KOPT-K1 (cell line): Measurements from ENCODE around the gene MEF2A.

Experiments used
- H3K27ac ChIP-seq: fragments of 200-600 bp; sonication (generic); 2 replicates; pipeline ENCODE4 v1.5.1; 2016; ENCODE audit warnings: antibody characterized with exemption, mild to moderate bottlenecking, low read depth, low read length; ENCODE audit not compliant: poor library complexity, severe bottlenecking
- H3K36me3 ChIP-seq: fragments of 200-600 bp; sonication (generic); 2 replicates; pipeline ENCODE4 v1.5.1; 2017; ENCODE audit warnings: antibody characterized with exemption, mild to moderate bottlenecking, low read length, moderate library complexity; ENCODE audit not compliant: insufficient read depth
- H3K9me3 ChIP-seq: fragments of 200-600 bp; sonication (generic); 2 replicates; pipeline ENCODE4 v1.5.1; 2017; ENCODE audit warnings: antibody characterized with exemption, low read length, mild to moderate bottlenecking; ENCODE audit not compliant: insufficient read depth, poor library complexity, severe bottlenecking

The MEF2A gene

GRCh38 chr15:99707473-99708270 is 141.9 kb downstream of the MEF2A start:
- no peaks in the 10 kb centered on the region for H3K9me3 ChIP-seq
- peak overlapping the region; percentile 61 for H3K27ac ChIP-seq
- H3K36me3 ChIP-seq = peaks cover 38% of the 10 kb centered on the region

- no peaks in the 10 kb centered on the region for H3K9me3 ChIP-seq
- H3K36me3 ChIP-seq = peaks cover 44% of the 10 kb centered on the region
- no peak overlapping the region for H3K27ac ChIP-seq
These were observed 142.8 kb downstream of the MEF2A start for GRCh38 chr15:99708563-99708962.

GRCh38 chr15:99709243-99709986 is 143.6 kb downstream of the MEF2A start:
- Histone ChIP-seq H3K36me3 (peaks cover 52% of the 10 kb centered on the region), H3K27ac (no peak overlapping the region), H3K9me3 (no peaks in the 10 kb centered on the region)

DNA sequence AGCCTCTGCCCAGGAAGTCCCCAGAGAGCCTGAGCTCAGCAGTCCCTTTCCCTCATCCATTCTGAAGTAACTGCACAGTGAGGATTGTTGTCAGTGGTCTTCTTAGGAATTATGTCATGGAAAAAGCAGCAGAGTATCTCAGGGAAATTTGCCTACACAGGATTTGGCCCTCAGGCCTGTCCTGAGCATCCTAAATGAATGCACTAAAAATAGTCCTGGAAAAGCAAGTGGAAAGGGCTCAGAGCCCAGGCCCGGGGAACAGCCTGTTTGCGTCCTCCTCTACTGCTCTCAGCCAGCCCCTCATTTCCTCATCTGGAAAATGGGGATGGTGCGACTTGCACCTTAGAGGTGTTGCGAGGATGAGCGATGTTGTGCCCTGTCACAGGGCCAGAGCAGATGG is 145.8 kb downstream of the MEF2A start:
- Histone ChIP-seq H3K9me3 (no peaks in the 10 kb centered on the region), H3K27ac (no peak overlapping the region), H3K36me3 (peaks cover 72% of the 10 kb centered on the region)

- H3K9me3 ChIP-seq = no peaks in the 10 kb centered on the region
- peaks cover 79% of the 10 kb centered on the region for H3K36me3 ChIP-seq
- no peak overlapping the region for H3K27ac ChIP-seq
These were observed 146.6 kb downstream of the MEF2A start for GRCh38 chr15:99712415-99712814.

DNA sequence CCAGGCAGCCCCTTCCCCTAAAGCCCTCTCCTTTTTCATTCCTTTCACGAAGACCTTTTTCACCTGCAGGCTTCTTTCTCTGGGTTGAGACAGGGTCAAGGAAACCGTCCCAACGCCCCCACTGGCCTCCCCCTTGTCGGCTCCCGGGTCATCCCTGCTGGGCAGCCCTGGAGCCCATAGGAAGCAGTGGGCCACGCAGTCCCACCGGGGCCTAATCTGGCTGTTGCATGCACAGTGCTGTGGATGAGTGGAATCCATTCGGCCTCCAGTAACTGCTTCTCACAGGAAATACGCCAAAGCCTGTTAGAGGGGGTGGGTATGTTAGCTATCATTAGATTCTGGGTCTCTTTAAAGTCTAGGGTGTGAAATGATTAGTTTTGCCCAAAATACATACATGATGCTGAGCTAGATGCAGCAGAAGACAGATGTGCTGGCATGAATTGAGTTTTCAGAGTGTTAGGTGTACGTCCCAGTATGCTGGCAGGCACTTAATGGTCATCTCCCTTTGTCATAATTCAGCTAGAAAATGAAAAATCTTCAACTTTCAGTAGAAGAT is 150.8 kb downstream of the MEF2A start:
- Histone ChIP-seq H3K9me3 (no peaks in the 10 kb centered on the region), H3K36me3 (peaks cover 52% of the 10 kb centered on the region), H3K27ac (no peak overlapping the region)

DNA sequence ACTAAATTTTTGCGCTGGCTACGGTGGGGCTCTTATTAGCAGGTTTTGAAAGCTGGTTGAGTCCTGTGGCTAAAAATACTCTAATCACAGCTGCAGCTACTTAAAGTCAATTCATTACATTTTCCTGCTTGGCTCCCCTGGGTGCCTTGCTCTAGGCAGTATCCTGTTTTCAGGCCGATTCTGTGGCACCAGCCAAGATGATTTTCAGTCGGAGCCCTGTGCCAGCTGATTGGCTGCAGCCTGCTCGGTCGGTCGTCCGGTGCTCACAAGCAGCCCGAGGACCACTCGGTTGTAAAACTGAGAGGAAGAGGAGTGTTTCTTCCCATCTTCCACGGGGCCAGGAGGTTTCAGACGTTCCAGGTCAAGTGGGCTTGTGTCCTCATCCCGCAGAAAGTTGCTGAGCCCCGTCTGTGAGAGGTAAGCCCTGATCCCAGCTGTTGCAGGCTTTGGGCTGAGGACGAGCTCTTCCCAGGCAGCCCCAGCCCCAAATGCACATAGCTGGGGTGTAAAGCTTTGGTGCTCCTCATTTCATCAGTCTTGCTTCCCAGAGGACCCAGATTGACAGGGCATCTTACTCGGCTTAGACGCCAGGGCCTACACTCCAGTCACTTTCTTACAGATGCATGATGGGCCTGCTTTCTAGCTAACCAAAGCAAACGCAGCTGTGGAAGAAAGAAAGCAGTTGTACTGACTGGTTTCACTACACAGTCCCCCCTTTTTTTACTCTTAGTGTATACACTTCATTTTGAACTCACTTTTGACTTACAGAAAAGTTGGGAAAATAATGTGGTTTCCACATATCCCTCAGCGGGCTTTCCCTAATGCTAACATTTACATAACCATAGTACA is 151.6 kb downstream of the MEF2A start:
- Histone ChIP-seq H3K9me3 (no peaks in the 10 kb centered on the region), H3K27ac (no peak overlapping the region), H3K36me3 (peaks cover 44% of the 10 kb centered on the region)

DNA sequence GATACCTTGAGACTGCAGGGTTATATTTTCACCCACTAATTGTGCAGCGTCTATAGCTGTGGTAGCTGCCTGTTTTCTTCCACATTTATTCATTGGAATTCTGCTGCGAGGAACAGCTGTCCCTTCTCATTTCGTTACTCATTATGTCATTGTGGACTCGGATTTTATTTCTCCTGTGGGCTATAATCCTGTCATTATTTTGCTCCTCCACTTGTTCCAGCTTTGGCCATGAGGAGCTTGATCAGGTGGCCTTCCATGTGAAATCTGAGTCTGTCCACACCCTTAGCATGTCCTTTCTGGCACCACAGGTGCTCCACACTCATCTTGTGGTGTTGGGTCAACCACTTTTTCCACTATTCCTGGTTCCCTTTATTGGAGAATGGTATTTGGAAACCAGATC is 152.6 kb downstream of the MEF2A start:
- Histone ChIP-seq H3K36me3 (peaks cover 35% of the 10 kb centered on the region), H3K27ac (no peak overlapping the region), H3K9me3 (no peaks in the 10 kb centered on the region)

DNA sequence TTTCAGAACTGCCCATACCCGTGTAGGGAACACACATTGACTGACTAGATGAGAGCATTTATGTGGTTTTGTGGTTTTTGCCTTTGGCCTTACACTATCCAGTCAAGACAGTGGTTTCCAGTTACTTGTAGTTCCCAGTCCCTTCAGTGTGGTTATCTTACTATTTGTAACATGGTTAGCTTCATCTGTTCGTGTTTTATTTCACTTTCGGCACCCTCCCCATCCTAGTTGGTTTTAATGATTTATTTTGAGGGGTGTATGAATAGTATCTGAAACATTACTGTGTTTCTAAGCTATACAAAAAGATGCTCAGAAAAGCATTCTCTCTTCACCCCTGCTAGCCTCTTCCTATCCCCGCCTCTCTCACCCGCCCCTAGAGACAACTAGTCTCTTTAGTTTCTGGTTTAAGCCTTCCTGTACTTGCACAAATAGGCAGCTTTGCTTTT is 153.3 kb downstream of the MEF2A start:
- Histone ChIP-seq H3K27ac (peak overlapping the region; percentile 66), H3K36me3 (peaks cover 30% of the 10 kb centered on the region), H3K9me3 (no peaks in the 10 kb centered on the region)

DNA sequence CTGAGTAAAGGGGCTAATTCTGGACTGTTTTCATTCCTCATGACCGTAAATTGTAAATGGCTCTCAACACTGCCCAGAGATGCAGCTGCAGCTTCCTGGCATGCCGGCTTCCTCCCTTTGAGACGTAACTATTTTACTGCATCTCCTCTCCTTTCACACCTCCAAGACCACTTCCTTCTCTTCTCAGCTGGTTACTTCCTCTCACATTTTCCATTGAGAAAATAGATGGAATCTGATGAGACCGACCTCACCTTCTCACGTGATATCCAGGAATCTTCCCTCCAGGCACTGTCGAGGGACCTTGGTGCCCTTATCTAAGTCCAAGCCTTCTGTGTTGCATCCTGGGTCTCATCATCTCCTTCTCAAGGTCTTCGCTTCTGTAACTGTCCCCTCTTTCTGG is 154.7 kb downstream of the MEF2A start:
- H3K36me3 ChIP-seq = peaks cover 16% of the 10 kb centered on the region
- H3K9me3 ChIP-seq = no peaks in the 10 kb centered on the region
- H3K27ac ChIP-seq = peak overlapping the region; percentile 66

GRCh38 chr15:99721104-99721778 is 155.5 kb downstream of the MEF2A start:
- peaks cover 10% of the 10 kb centered on the region; the same call in 1 of the 2 replicates for H3K36me3 ChIP-seq
- H3K9me3 ChIP-seq = no peaks in the 10 kb centered on the region
- H3K27ac ChIP-seq = peak overlapping the region; percentile 66

GRCh38 chr15:99721896-99722295 is 156.1 kb downstream of the MEF2A start:
- Histone ChIP-seq H3K27ac (peak overlapping the region; percentile 66), H3K9me3 (no peaks in the 10 kb centered on the region), H3K36me3 (peaks cover 4% of the 10 kb centered on the region; the same call in 1 of the 2 replicates)

DNA sequence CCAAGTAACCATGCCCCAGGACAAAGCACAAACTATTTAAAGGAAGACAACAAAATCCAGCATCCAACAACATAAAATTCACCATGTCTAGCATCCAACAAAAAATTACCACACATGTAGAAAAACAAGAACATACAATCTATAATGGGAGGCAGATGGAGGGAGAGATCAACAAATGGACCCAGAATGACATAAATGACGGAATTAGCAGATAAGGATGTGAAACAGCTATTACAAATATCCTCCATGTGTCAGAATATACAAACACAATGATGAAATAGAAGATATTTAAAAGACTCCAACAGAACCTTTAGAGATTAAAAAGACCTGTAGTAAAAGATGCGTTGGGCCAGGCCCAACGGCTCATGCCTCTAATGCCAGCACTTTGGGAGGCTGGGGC is 156.6 kb downstream of the MEF2A start:
- H3K9me3 ChIP-seq = no peaks in the 10 kb centered on the region
- H3K36me3 ChIP-seq = no peaks in the 10 kb centered on the region

DNA sequence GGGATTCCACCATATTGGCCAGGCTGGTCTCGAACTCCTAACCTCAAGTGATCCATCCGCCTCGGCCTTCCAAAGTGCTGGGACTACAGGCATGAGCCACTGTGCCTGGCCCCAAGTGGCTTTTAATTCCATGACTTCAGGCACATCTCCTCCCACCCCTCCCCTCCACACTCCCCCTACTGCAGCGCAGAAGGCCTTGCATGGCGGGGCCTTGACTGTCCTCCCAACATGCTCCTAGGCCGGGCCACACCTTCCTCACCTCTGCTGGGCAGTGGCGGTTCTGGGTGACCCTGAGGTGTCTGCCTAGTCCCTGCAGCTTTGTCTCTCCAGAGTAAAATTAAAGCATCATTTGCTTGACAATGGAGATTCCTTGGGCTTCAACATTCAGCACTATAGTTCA is 160.5 kb downstream of the MEF2A start:
- H3K27ac ChIP-seq = no peak overlapping the region
- no peaks in the 10 kb centered on the region for H3K9me3 ChIP-seq
- H3K36me3 ChIP-seq = peaks cover 31% of the 10 kb centered on the region

More for the DNA sequence above, 156.6 kb downstream of the MEF2A start:
- H3K27ac ChIP-seq = no peak overlapping the region
